K562 (cell line): ENCODE results near the gene ARHGEF17. TPM values are rescaled to one million over a fixed set of nuclear protein-coding genes. Genes with fewer than 3 reads are reported as not detected.

Experiments used
- ATAC-seq: fragments of 200-7000 bp; cut with Tn5 transposase; 3 replicates; pipeline ENCODE4 v1.9.1; 2020; ENCODE audit warnings: moderate library complexity
- BruUV-seq: library from RNA; stranded (reverse); fragments of 400-500 nt; replicated peaks from 2 replicates; lab custom pipeline; 2021; lab: Mats Ljungman, UMichigan
- CTCF ChIA-PET: fragments of 300-600 bp; formaldehyde crosslinking; extraction: SDS; loops from one replicate; lab custom pipeline; 2021; ENCODE audit warnings: low intra/inter-chr PET ratio; lab: Yijun Ruan, JAX
- POLR2A ChIA-PET: fragments of 300-600, 350-650 bp; sonication (Branson Sonifier 250); formaldehyde crosslinking; extraction: SDS; loops from one replicate; lab custom pipeline; 2021; ENCODE audit warnings: antibody characterized with exemption, inconsistent platforms; lab: Yijun Ruan, JAX
- DNase-seq, 4 experiments: peaks; one replicate each; pipeline versions ENCODE4 v3.0.0 to v3.0.0-alpha.2; 2011 to 2018; ENCODE audit warnings: low spot score in 3 of 4, mixed read lengths in 3 of 4; ENCODE audit errors: extremely low read depth in 1 of 4
- FAIRE-seq: peaks from 2 replicates; lab custom pipeline; 2011; peaks lifted over from hg19 to GRCh38; lab: Jason Lieb, UNC
- H2AFZ ChIP-seq: 2 replicates; pipeline ENCODE4 v1.6.0; 2011; ENCODE audit warnings: low read depth, low read length, control low read depth, inconsistent platforms
- H3K27ac ChIP-seq: fragments of 200-600 bp; 3 replicates; pipeline ENCODE4 v1.8.0; 2011; ENCODE audit warnings: low read depth, mild to moderate bottlenecking, control low read depth, inconsistent platforms, low read length, moderate library complexity, mixed read lengths; ENCODE audit errors: extremely low read depth
- H3K27me3 ChIP-seq, 2 experiments: fragments of 300-600 bp in 1 of 2; 2 replicates in 1 of 2; 3 replicates in 1 of 2; pipeline versions ENCODE4 v1.6.0 to v1.8.0; 2011; ENCODE audit warnings: inconsistent platforms in 2 of 2, low read length in 2 of 2, mild to moderate bottlenecking in 1 of 2, mixed read lengths in 1 of 2, moderate library complexity in 1 of 2; ENCODE audit not compliant: control insufficient read depth in 2 of 2, insufficient read depth in 2 of 2
- H3K36me3 ChIP-seq: fragments of 300-600 bp; 3 replicates; pipeline ENCODE4 v1.8.0; 2011; ENCODE audit warnings: mild to moderate bottlenecking, low read length, inconsistent platforms; ENCODE audit not compliant: control insufficient read depth, insufficient read depth
- H3K4me1 ChIP-seq, 2 experiments: fragments of 200-600 bp in 1 of 2; replicated peaks in 1 of 2; 2 replicates in 1 of 2; 3 replicates in 1 of 2; pipeline versions ENCODE4 v1.5.1 to v1.8.0; 2011; ENCODE audit warnings: inconsistent platforms in 2 of 2, low read length in 2 of 2, mild to moderate bottlenecking in 1 of 2, mixed read lengths in 1 of 2, moderate library complexity in 1 of 2; ENCODE audit not compliant: control insufficient read depth in 2 of 2, insufficient read depth in 2 of 2
- H3K4me2 ChIP-seq: 2 replicates; pipeline ENCODE4 v1.6.1; 2011; ENCODE audit warnings: low read length, control low read depth, inconsistent platforms, mixed read lengths; ENCODE audit not compliant: insufficient read depth
- H3K4me3 ChIP-seq: fragments of 200-600 bp; sonication (generic), shearing (Covaris generic); 2 replicates; pipeline ENCODE4 v1.5.1; 2016; ENCODE audit warnings: control low read depth, inconsistent platforms
- H3K79me2 ChIP-seq: fragments of 200-600 bp; 3 replicates; pipeline ENCODE4 v1.8.0; 2011; ENCODE audit warnings: low read length, inconsistent platforms; ENCODE audit not compliant: control insufficient read depth, insufficient read depth
- H3K9ac ChIP-seq, 2 experiments: 2 replicates each; pipeline versions ENCODE4 v1.6.0 to v1.6.1; 2011; ENCODE audit warnings: low read depth in 2 of 2, low read length in 2 of 2, control low read depth in 1 of 2, inconsistent platforms in 1 of 2, mild to moderate bottlenecking in 1 of 2, mixed read lengths in 1 of 2; ENCODE audit not compliant: insufficient read depth in 1 of 2
- H3K9me1 ChIP-seq: one replicate; pipeline ENCODE4 v1.6.0; 2011; ENCODE audit warnings: inconsistent platforms, mild to moderate bottlenecking, low read length, moderate library complexity; ENCODE audit not compliant: control insufficient read depth, insufficient read depth
- H3K9me3 ChIP-seq: replicated peaks from 2 replicates; pipeline ENCODE4 v1.5.1; 2011; ENCODE audit warnings: low read depth, low read length, inconsistent platforms; ENCODE audit not compliant: control insufficient read depth, insufficient read depth
- H4K20me1 ChIP-seq: replicated peaks from 2 replicates; pipeline ENCODE4 v1.6.1; 2011; ENCODE audit warnings: low read length, inconsistent platforms, mixed read lengths; ENCODE audit not compliant: control insufficient read depth, insufficient read depth
- BHLHE40 ChIP-seq: IDR thresholded peaks from 2 replicates; pipeline ENCODE4 v1.6.1; 2011; ENCODE audit warnings: low read length, improper control_type of control experiment
- CREM ChIP-seq: IDR thresholded peaks from 2 replicates; pipeline ENCODE4 v1.6.1; 2014; ENCODE audit warnings: antibody characterized with exemption, low read depth
- ETS2 ChIP-seq: IDR thresholded peaks from 2 replicates; pipeline ENCODE4 v1.6.1; 2016; ENCODE audit warnings: borderline replicate concordance, missing genetic modification characterization, mild to moderate bottlenecking, moderate library complexity, missing compliant biosample characterization; ENCODE audit not compliant: poor library complexity, severe bottlenecking
- GATAD2A ChIP-seq: fragments of 450-650 bp; IDR thresholded peaks from 2 replicates; pipeline ENCODE4 v1.6.1; 2017
- MNT ChIP-seq, 2 experiments: fragments of 450-650 bp; conservative IDR thresholded peaks; 2 replicates each; pipeline ENCODE4 v1.6.1; 2017; ENCODE audit warnings: mild to moderate bottlenecking in 2 of 2, moderate library complexity in 2 of 2
- RBM15 ChIP-seq: fragments of 200-400 bp; formaldehyde crosslinking; IDR thresholded peaks from 2 replicates; pipeline ENCODE4 v1.6.1; 2018; ENCODE audit warnings: mild to moderate bottlenecking, low read length, moderate library complexity; ENCODE audit not compliant: insufficient read depth
- RNF2 ChIP-seq: sonication (generic); IDR thresholded peaks from 2 replicates; pipeline ENCODE4 v1.6.1; 2016
- SLC30A9 ChIP-seq: fragments of 250-450 bp; sonication (Bioruptor Pico); IDR thresholded peaks from 2 replicates; pipeline ENCODE4 v1.8.0; 2022; ENCODE audit warnings: mild to moderate bottlenecking, moderate library complexity
- SMAD2 ChIP-seq: fragments of 150-350 bp; IDR thresholded peaks from 2 replicates; pipeline ENCODE4 v1.6.1; 2014; ENCODE audit warnings: low read depth, mild to moderate bottlenecking, low read length
- SRSF1 ChIP-seq: fragments of 200-400 bp; formaldehyde crosslinking; IDR thresholded peaks from 2 replicates; pipeline ENCODE4 v1.6.1; 2017; ENCODE audit warnings: mild to moderate bottlenecking, low read depth, low read length, moderate library complexity
- THRA ChIP-seq: fragments of 450-650 bp; IDR thresholded peaks from 2 replicates; pipeline ENCODE4 v1.6.1; 2017; ENCODE audit warnings: mild to moderate bottlenecking, moderate library complexity
- TRIM28 ChIP-seq: fragments of 450-650 bp; IDR thresholded peaks from 2 replicates; pipeline ENCODE4 v1.6.1; 2017
- WGBS: fragments of 100-300 bp; shearing (Covaris generic); methylation state at CpG from one replicate; pipeline ENCODE4 v1.1.6; 2016; ENCODE audit warnings: low coverage, mixed read lengths; ENCODE audit not compliant: insufficient coverage; ENCODE audit errors: missing lambda C conversion rate; 5-methylcytosine and 5-hydroxymethylcytosine counted together
- in situ Hi-C: fragments of 300-500 bp; cut with MboI; formaldehyde crosslinking; loops from 4 replicates; pipeline ENCODE4 v1.15.0; 2018; ENCODE audit warnings: inconsistent platforms, mixed read lengths
- intact Hi-C: fragments of 100-400 bp; cut with micrococcal nuclease; formaldehyde crosslinking; loops from 2 replicates; pipeline ENCODE4 v1.14.2; 2022
- polyA plus RNA-seq, 8 experiments: library from polyadenylated mRNA; depleted of rRNA in 4 of 8; stranded (reverse) in 5 of 8; unstranded in 3 of 8; fragments of >200 nt; fragmentation: Nextera tagmentation in 2 of 8; fragmentation: Illumina TruSeq in 1 of 8; extraction: Ambion mirVana in 2 of 8; extraction: Trizol in 1 of 8; gene quantifications; 2 replicates each; pipeline versions ENCODE4 v1.2.1 to v1.2.3, GENCODE V29; 2011 to 2014; ENCODE audit warnings: inconsistent platforms in 1 of 8, missing spikeins in 1 of 8
- total RNA-seq, 7 experiments: library from RNA; depleted of rRNA in 6 of 7; stranded (reverse); fragments of >200 nt in 6 of 7; fragmentation: Illumina TruSeq in 2 of 7; extraction: Trizol in 2 of 7; gene quantifications; 2 replicates each; pipeline versions ENCODE4 v1.2.1 to v1.2.3, GENCODE V29; 2011 to 2021; ENCODE audit warnings: low replicate concordance in 1 of 7
- TF ChIP-seq, protein P1 (sequence below): sonication (generic); formaldehyde crosslinking; IDR thresholded peaks from 2 replicates; pipeline ENCODE4 v1.8.0; 2022; ENCODE audit warnings: mild to moderate bottlenecking, missing genetic modification reagents, borderline replicate concordance
- TF ChIP-seq, protein P2 (sequence below): sonication (generic); formaldehyde crosslinking; IDR thresholded peaks from 2 replicates; pipeline ENCODE4 v1.9.0; 2022; ENCODE audit warnings: mild to moderate bottlenecking, missing genetic modification reagents
- TF ChIP-seq, protein P3 (sequence below), 2 experiments: fragments of 450-650 bp in 1 of 2; sonication (generic) in 1 of 2; formaldehyde crosslinking; conservative IDR thresholded peaks; 2 replicates each; pipeline versions ENCODE4 v1.4.0 to v1.8.1; 2020 to 2022; ENCODE audit warnings: mild to moderate bottlenecking in 1 of 2, missing genetic modification reagents in 1 of 2

Gene ARHGEF17
- total and polyA plus RNA-seq, 9 of the 15 experiments (the other 6 are each of a cell fraction or from before 2014, with no cell fraction given) = 0.04 to 0.68 (median 0.10) TPM; not detected in 2

DNA sequence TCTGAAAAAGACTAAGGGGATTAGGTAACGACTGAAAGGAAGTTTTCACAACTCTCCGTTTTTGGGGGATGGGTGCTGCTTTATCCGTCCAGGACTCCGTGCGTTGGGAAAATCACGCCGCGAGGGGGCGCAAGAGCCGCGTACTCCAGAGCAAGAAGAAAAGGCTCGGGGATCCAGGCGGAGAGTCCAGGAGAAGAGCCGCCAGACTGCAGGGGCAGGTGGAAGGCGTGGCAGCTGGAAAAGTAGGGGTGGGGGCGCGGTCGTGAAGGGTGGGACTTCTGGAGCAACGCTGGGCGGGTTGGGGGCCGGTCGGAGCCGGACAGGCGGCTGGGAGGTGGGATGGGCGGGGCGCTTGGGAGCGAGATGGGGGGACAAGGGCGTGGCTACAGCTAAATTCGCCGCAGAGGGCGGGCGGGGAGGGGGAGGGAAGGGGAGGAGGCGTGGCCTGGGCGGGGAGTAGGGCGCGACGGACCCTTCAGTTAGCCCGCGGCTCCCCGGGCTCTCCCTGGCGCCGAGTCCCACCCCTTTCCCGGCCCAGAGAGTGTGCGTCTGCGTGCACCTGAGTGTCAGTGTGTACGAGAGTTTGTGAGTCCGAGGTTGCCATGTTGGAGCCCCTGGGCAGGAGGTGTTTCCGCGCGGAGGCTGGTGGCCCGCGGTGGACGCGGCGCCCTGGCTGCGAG lies 613 bp upstream of the ARHGEF17 start:
- Histone ChIP-seq H2AFZ (peak overlapping the region; percentile 100), H3K27ac (peak overlapping the region; percentile 32; the same call in 1 of the 3 replicates), H3K9me3 (no peaks in the 10 kb centered on the region), H3K9ac (peak overlapping the region; percentile 57 to 94), H4K20me1 (peaks cover 6% of the 10 kb centered on the region; the same call in 1 of the 2 replicates), H3K9me1 (no peaks in the 10 kb centered on the region), H3K4me3 (peak overlapping the region; percentile 49), H3K27me3 (peaks cover 6 to 43% of the 10 kb centered on the region in 2 experiments; a peak in 3 of 5 replicates), H3K36me3 (no peaks in the 10 kb centered on the region), H3K4me1 (peaks cover 0 to 22% of the 10 kb centered on the region in 2 experiments; a peak in 4 of 5 replicates), H3K79me2 (no peaks in the 10 kb centered on the region), H3K4me2 (peak overlapping the region; percentile 79)
- POLR2A ChIA-PET = interaction anchor here (1.2 to 1.7 kb wide), 2 partner anchors 9 to 86 kb away, joined by 3 to 7 read pairs; no protein-coding TSS in a partner anchor
- no TSS peak for BruUV-seq
- CTCF ChIA-PET = interaction anchor here (0.6 to 3.3 kb wide), 3 partner anchors 27 to 354 kb away, joined by 3 to 76 read pairs (median 3); no protein-coding TSS in a partner anchor
- in situ Hi-C loops (loop anchor here (5.0 kb wide), 1 partner anchor 85 kb away; no protein-coding TSS in a partner anchor), intact Hi-C loops (loop anchor here (1.0 to 5.0 kb wide), 3 partner anchors 28 to 353 kb away; partner anchors contain the start of gene RELT)
- DNase-seq (peak; percentile 92 to 94 (median 94)), FAIRE-seq (peak; percentile 91), ATAC-seq (peak; percentile 93)
- under 1% methylated on average over 29 of the region's 56 CpGs for WGBS
- TF ChIP-seq CREM = peak; percentile 30; the same call in 1 of the 2 replicates
- TF ChIP-seq RBM15 = no peak
- no peak for TF ChIP-seq ETS2 (tag)
- no peak for TF ChIP-seq SRSF1
- no peak for TF ChIP-seq SMAD2
- TF ChIP-seq BHLHE40 = no peak
- TF ChIP-seq, protein P1, sequence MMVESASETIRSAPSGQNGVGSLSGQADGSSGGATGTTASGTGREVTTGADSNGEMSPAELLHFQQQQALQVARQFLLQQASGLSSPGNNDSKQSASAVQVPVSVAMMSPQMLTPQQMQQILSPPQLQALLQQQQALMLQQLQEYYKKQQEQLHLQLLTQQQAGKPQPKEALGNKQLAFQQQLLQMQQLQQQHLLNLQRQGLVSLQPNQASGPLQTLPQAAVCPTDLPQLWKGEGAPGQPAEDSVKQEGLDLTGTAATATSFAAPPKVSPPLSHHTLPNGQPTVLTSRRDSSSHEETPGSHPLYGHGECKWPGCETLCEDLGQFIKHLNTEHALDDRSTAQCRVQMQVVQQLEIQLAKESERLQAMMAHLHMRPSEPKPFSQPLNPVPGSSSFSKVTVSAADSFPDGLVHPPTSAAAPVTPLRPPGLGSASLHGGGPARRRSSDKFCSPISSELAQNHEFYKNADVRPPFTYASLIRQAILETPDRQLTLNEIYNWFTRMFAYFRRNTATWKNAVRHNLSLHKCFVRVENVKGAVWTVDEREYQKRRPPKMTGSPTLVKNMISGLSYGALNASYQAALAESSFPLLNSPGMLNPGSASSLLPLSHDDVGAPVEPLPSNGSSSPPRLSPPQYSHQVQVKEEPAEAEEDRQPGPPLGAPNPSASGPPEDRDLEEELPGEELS = no peak
- no peak for TF ChIP-seq SLC30A9 (CRISPR knock-in tag)
- TF ChIP-seq THRA = no peak
- no peak for TF ChIP-seq TRIM28
- TF ChIP-seq, protein P2, sequence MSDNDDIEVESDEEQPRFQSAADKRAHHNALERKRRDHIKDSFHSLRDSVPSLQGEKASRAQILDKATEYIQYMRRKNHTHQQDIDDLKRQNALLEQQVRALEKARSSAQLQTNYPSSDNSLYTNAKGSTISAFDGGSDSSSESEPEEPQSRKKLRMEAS = peak; percentile 8; the same call in 1 of the 2 replicates
- no peak for TF ChIP-seq GATAD2A
- TF ChIP-seq MNT (conservative IDR thresholded peaks at IDR 0.05) = peak in 1 of 2 experiments; percentile 31; a peak in 2 of 4 replicates
- TF ChIP-seq RNF2 = no peak
- TF ChIP-seq, protein P3, sequence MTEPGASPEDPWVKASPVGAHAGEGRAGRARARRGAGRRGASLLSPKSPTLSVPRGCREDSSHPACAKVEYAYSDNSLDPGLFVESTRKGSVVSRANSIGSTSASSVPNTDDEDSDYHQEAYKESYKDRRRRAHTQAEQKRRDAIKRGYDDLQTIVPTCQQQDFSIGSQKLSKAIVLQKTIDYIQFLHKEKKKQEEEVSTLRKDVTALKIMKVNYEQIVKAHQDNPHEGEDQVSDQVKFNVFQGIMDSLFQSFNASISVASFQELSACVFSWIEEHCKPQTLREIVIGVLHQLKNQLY (CRISPR knock-in tag; conservative IDR thresholded peaks at IDR 0.05) = no peak
